H1 (cell line): ENCODE results near the gene APP. TPM values are rescaled to one million over a fixed set of nuclear protein-coding genes. Genes with fewer than 3 reads are reported as not detected.
"Not testable (repeated sequence)": the region's sequence is repeated elsewhere in the genome, so short reads cannot be mapped to it uniquely, and the experiment has no call there.

Experiments
- CTCF ChIA-PET: fragments of 300-600 bp; sonication (Branson Sonifier 250); formaldehyde crosslinking; loops from one replicate; lab custom pipeline; 2021; ENCODE audit not compliant: partially characterized antibody; lab: Charles Lee
- POLR2A ChIA-PET: fragments of 300-600 bp; sonication (Branson Sonifier 250); formaldehyde crosslinking; loops from one replicate; lab custom pipeline; 2021; ENCODE audit warnings: inconsistent platforms; ENCODE audit not compliant: partially characterized antibody; lab: Charles Lee
- DNase-seq, 2 experiments: peaks; one replicate each; pipeline versions ENCODE4 v3.0.0 to v3.0.0-alpha.2; 2010 to 2022; ENCODE audit warnings: low spot score in 2 of 2, low read depth in 1 of 2, mixed read lengths in 1 of 2
- FAIRE-seq: peaks from 2 replicates; lab custom pipeline; 2011; peaks lifted over from hg19 to GRCh38; lab: Jason Lieb, UNC
- H2AFZ ChIP-seq: 2 replicates; pipeline ENCODE4 v1.8.1; 2012; ENCODE audit warnings: low read length, inconsistent platforms
- H2AK5ac ChIP-seq: 2 replicates; pipeline ENCODE4 v1.6.1; 2013; ENCODE audit warnings: low read depth, low read length
- H2BK120ac ChIP-seq: replicated peaks from 2 replicates; pipeline ENCODE3; 2013; ENCODE audit warnings: low read depth, low read length, inconsistent platforms
- H2BK12ac ChIP-seq: 2 replicates; pipeline ENCODE4 v1.6.1; 2013; ENCODE audit warnings: low read depth, low read length
- H2BK15ac ChIP-seq: 2 replicates; pipeline ENCODE4 v1.6.1; 2013; ENCODE audit warnings: low read length
- H2BK20ac ChIP-seq: 2 replicates; pipeline ENCODE4 v1.6.1; 2013; ENCODE audit warnings: low read length
- H2BK5ac ChIP-seq: 2 replicates; pipeline ENCODE4 v1.6.1; 2013; ENCODE audit warnings: low read depth, low read length
- H3K14ac ChIP-seq: 2 replicates; pipeline ENCODE4 v1.6.1; 2013; ENCODE audit warnings: inconsistent platforms; ENCODE audit not compliant: insufficient read length
- H3K18ac ChIP-seq: 2 replicates; pipeline ENCODE4 v1.6.1; 2013; ENCODE audit warnings: low read length; ENCODE audit errors: extremely low read depth
- H3K23ac ChIP-seq: 2 replicates; pipeline ENCODE4 v1.6.1; 2013; ENCODE audit warnings: inconsistent platforms; ENCODE audit not compliant: insufficient read length
- H3K23me2 ChIP-seq: 2 replicates; pipeline ENCODE4 v1.6.1; 2013; ENCODE audit warnings: low read depth, low read length
- H3K27ac ChIP-seq: 2 replicates; pipeline ENCODE4 v1.6.1; 2011; ENCODE audit warnings: low read depth, low read length, inconsistent platforms
- H3K27me3 ChIP-seq, 4 experiments: replicated peaks in 1 of 4; 1 replicate in 1 of 4; 2 replicates in 3 of 4; pipeline versions ENCODE4 v1.6.1 to v1.8.1; 2011 to 2013; ENCODE audit warnings: low read length in 3 of 4, mild to moderate bottlenecking in 3 of 4, inconsistent platforms in 2 of 4, mixed read lengths in 2 of 4, moderate library complexity in 1 of 4; ENCODE audit not compliant: control insufficient read depth in 3 of 4, insufficient read depth in 3 of 4; ENCODE audit errors: extremely low read depth in 1 of 4
- H3K36me3 ChIP-seq, 4 experiments: 2 replicates each; pipeline versions ENCODE4 v1.6.1 to v1.8.1; 2011 to 2013; ENCODE audit warnings: mild to moderate bottlenecking in 4 of 4, low read length in 3 of 4, moderate library complexity in 2 of 4, control low read depth in 1 of 4, inconsistent platforms in 1 of 4; ENCODE audit not compliant: insufficient read depth in 4 of 4, control insufficient read depth in 2 of 4
- H3K4ac ChIP-seq: replicated peaks from 2 replicates; pipeline ENCODE3; 2013; ENCODE audit warnings: low read length, low read depth, mixed read lengths, inconsistent platforms; ENCODE audit not compliant: insufficient read length
- H3K4me1 ChIP-seq, 4 experiments: replicated peaks in 1 of 4; 1 replicate in 1 of 4; 2 replicates in 3 of 4; pipeline versions ENCODE4 v1.6.1 to v1.8.1; 2011 to 2013; ENCODE audit warnings: low read length in 3 of 4, inconsistent platforms in 2 of 4, mixed read lengths in 1 of 4; ENCODE audit not compliant: insufficient read depth in 4 of 4, control insufficient read depth in 3 of 4
- H3K4me2 ChIP-seq, 2 experiments: 2 replicates each; pipeline versions ENCODE4 v1.6.1 to v1.8.1; 2011 to 2013; ENCODE audit warnings: low read depth in 2 of 2, low read length in 2 of 2, control low read depth in 1 of 2, inconsistent platforms in 1 of 2, mild to moderate bottlenecking in 1 of 2; ENCODE audit not compliant: insufficient read depth in 1 of 2
- H3K4me3 ChIP-seq, 4 experiments: fragments of 200-600, 300-600 bp in 1 of 4; sonication (generic), shearing (Covaris generic), sonication (Bioruptor Twin) in 1 of 4; 2 replicates each; pipeline versions ENCODE4 v1.5.1 to v1.8.1; 2011 to 2016; ENCODE audit warnings: low read length in 4 of 4, low read depth in 3 of 4, control low read depth in 2 of 4, inconsistent platforms in 2 of 4, mild to moderate bottlenecking in 2 of 4, mixed read lengths in 1 of 4, moderate library complexity in 1 of 4; ENCODE audit not compliant: insufficient read depth in 2 of 4; ENCODE audit errors: extremely low read depth in 1 of 4
- H3K56ac ChIP-seq: replicated peaks from 2 replicates; pipeline ENCODE3; 2013; ENCODE audit warnings: low read depth, mild to moderate bottlenecking, mixed read lengths, low read length, inconsistent platforms; ENCODE audit not compliant: insufficient read length
- H3K79me1 ChIP-seq: 2 replicates; pipeline ENCODE4 v1.6.1; 2013; ENCODE audit warnings: low read depth, low read length, control low read depth
- H3K79me2 ChIP-seq, 2 experiments: 2 replicates each; pipeline versions ENCODE4 v1.6.1 to v1.8.1; 2012 to 2013; ENCODE audit warnings: low read length in 2 of 2, mild to moderate bottlenecking in 2 of 2, inconsistent platforms in 1 of 2; ENCODE audit not compliant: insufficient read depth in 2 of 2, control insufficient read depth in 1 of 2
- H3K9ac ChIP-seq, 4 experiments: replicated peaks in 1 of 4; 1 replicate in 1 of 4; 2 replicates in 3 of 4; pipeline versions ENCODE4 v1.6.1 to v1.8.1; 2011 to 2013; ENCODE audit warnings: low read depth in 3 of 4, low read length in 3 of 4, control low read depth in 2 of 4, mild to moderate bottlenecking in 2 of 4, moderate library complexity in 2 of 4, inconsistent platforms in 1 of 4; ENCODE audit errors: extremely low read depth in 1 of 4
- H3K9me3 ChIP-seq, 2 experiments: 2 replicates each; pipeline versions ENCODE4 v1.6.1 to v1.8.1; 2012 to 2013; ENCODE audit warnings: mild to moderate bottlenecking in 2 of 2, moderate library complexity in 2 of 2, control low read depth in 1 of 2, inconsistent platforms in 1 of 2, low read depth in 1 of 2, low read length in 1 of 2, mixed read lengths in 1 of 2; ENCODE audit not compliant: insufficient read depth in 2 of 2
- H4K20me1 ChIP-seq, 2 experiments: replicated peaks in 1 of 2; 2 replicates each; pipeline versions ENCODE3 to v1.8.1; 2011 to 2013; ENCODE audit warnings: inconsistent platforms in 2 of 2, low read length in 2 of 2, mild to moderate bottlenecking in 1 of 2; ENCODE audit not compliant: insufficient read depth in 2 of 2, control insufficient read depth in 1 of 2
- H4K5ac ChIP-seq: 2 replicates; pipeline ENCODE4 v1.6.1; 2013; ENCODE audit warnings: low read length, low read depth, mixed read lengths, inconsistent platforms; ENCODE audit not compliant: insufficient read length
- H4K8ac ChIP-seq: 2 replicates; pipeline ENCODE4 v1.8.0; 2013; ENCODE audit warnings: mild to moderate bottlenecking, moderate library complexity, low read length, inconsistent platforms; ENCODE audit not compliant: insufficient read depth; ENCODE audit errors: extremely low read depth
- H4K91ac ChIP-seq: replicated peaks from 2 replicates; pipeline ENCODE3; 2013; ENCODE audit warnings: low read length, mixed read lengths, inconsistent platforms; ENCODE audit not compliant: insufficient read length
- HDAC2 ChIP-seq, 2 experiments: fragments of 300-600 bp in 1 of 2; sonication (generic) in 1 of 2; IDR thresholded peaks; 2 replicates each; pipeline ENCODE4 v1.6.1; 2011 to 2012; ENCODE audit warnings: low read depth in 2 of 2, low read length in 2 of 2, mild to moderate bottlenecking in 2 of 2, moderate library complexity in 2 of 2, borderline replicate concordance in 1 of 2, inconsistent platforms in 1 of 2
- JUN ChIP-seq: IDR thresholded peaks from 2 replicates; pipeline ENCODE4 v1.6.1; 2011; ENCODE audit warnings: low read depth, mild to moderate bottlenecking, improper control_type of control experiment, low read length
- MAFK ChIP-seq: IDR thresholded peaks from 2 replicates; pipeline ENCODE4 v1.6.1; 2012; ENCODE audit warnings: low read depth, mild to moderate bottlenecking, improper control_type of control experiment, low read length
- SIRT6 ChIP-seq: IDR thresholded peaks from one replicate; pipeline ENCODE4 v1.7.1; 2012; ENCODE audit warnings: low read length, inconsistent platforms
- WGBS, 2 experiments: shearing (Covaris generic) in 1 of 2; methylation state at CpG; one replicate each; pipeline versions ENCODE4 v1.1.6 to v1.1.7; 2013 to 2015; ENCODE audit warnings: low lambda C conversion rate in 2 of 2, mixed read lengths in 2 of 2, inconsistent platforms in 1 of 2, low coverage in 1 of 2, missing lambda C conversion rate in 1 of 2; ENCODE audit not compliant: insufficient replicate concordance in 2 of 2, insufficient coverage in 1 of 2, insufficient read length in 1 of 2; ENCODE audit errors: extremely low coverage in 1 of 2, missing lambda C conversion rate in 1 of 2; 5-methylcytosine and 5-hydroxymethylcytosine counted together
- polyA plus RNA-seq, 7 experiments: library from polyadenylated mRNA; depleted of rRNA in 3 of 7; stranded (reverse) in 5 of 7; unstranded in 2 of 7; fragments of >200 nt in 5 of 7; fragments of 200-250 nt in 2 of 7; gene quantifications; 1 replicate in 5 of 7; 2 replicates in 1 of 7; 4 replicates in 1 of 7; pipeline versions ENCODE4 v1.2.1 to v1.2.3, GENCODE V29; 2011 to 2013; ENCODE audit warnings: missing spikeins in 2 of 7, mixed read lengths in 2 of 7
- total RNA-seq: library from RNA; stranded (reverse); fragmentation: NEBNext Ultra II Directional; extraction: Animal tissue kit (Norgen Biotek cat#: 25700); gene quantifications from 2 replicates; pipeline ENCODE4 v1.2.1, GENCODE V29; 2021

The APP gene
- total and polyA plus RNA-seq, 2 of the 8 experiments (the other 6 are each of a cell fraction or from before 2014, with no cell fraction given) = 375 to 551 TPM

GRCh38 chr21:26025536-26026512, 144.7 kb downstream of the APP start (continued):
- TF ChIP-seq HDAC2 (IDR thresholded peaks at IDR 0.05; ENCODE audit: borderline replicate concordance in 1 of 2, low read depth in 2 of 2, low read length in 2 of 2) (no peak), MAFK (no peak), SIRT6 (no peak), JUN (no peak)

DNA sequence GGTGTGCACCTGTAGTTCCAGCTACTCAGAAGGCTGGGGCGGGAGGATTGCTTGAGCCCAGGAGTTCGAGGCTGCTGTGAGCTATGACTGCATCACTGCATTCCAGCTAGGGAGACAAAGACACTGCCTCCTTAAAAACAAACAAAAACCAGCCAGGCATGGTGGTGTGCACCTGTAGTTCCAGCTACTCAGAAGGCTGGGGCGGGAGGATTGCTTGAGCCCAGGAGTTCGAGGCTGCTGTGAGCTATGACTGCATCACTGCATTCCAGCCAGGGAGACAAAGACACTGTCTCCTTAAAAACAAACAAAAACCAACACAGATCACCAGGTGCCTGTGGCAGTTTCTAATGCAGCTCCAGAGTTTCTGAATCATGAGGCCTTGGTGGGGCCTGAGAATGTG, 147.2 kb downstream of the APP start:
- WGBS, 2 experiments = 74% methylated on average over 2 of the region's 4 CpGs; no CpG with 5 or more reads in 1 of the 2 experiments
- H2BK20ac ChIP-seq, FAIRE-seq, H3K18ac ChIP-seq, H3K27me3 ChIP-seq, H2BK120ac ChIP-seq, H4K91ac ChIP-seq, H3K79me1 ChIP-seq, H3K4me3 ChIP-seq, H2AK5ac ChIP-seq, H3K14ac ChIP-seq, H2BK5ac ChIP-seq, H3K9me3 ChIP-seq, DNase-seq, CTCF ChIA-PET, H4K8ac ChIP-seq, H4K20me1 ChIP-seq, H2AFZ ChIP-seq, H3K9ac ChIP-seq, H3K23me2 ChIP-seq, H2BK15ac ChIP-seq, H3K56ac ChIP-seq, H3K27ac ChIP-seq, H4K5ac ChIP-seq, H3K4me2 ChIP-seq, H3K4me1 ChIP-seq, H3K4ac ChIP-seq, H2BK12ac ChIP-seq, H3K23ac ChIP-seq: not testable (repeated sequence)
- Histone ChIP-seq H3K36me3 (peaks cover 0 to 16% (median 9%) of the 10 kb centered on the region in 4 experiments; a peak in 6 of 8 replicates), H3K79me2 (peaks cover 0 to 73% of the 10 kb centered on the region in 2 experiments; a peak in 2 of 4 replicates)
- POLR2A ChIA-PET = interaction anchor here (0.9 kb wide), 1 partner anchor 12 kb away, joined by 3 read pairs; no protein-coding TSS in a partner anchor
